A673 (cell line): ENCODE data around the gene CTIF.

Source experiments
- EZH2 ChIP-seq: fragments of 200-600 bp; sonication (generic); IDR thresholded peaks from 2 replicates; pipeline ENCODE4 v1.6.1; 2017; ENCODE audit warnings: borderline replicate concordance, low read depth, mild to moderate bottlenecking, mixed read lengths, antibody characterized with exemption, low read length; ENCODE audit not compliant: poor library complexity, severe bottlenecking
- TF ChIP-seq, protein P1 (sequence below): fragments of 300-800, 200-600 bp; sonication (generic); conservative IDR thresholded peaks from 2 replicates; pipeline ENCODE4 v1.5.1; 2017; ENCODE audit warnings: low read depth, mild to moderate bottlenecking, antibody characterized with exemption, low read length, moderate library complexity, mixed read lengths

GRCh38 chr18:48703418-48703817, 164.6 kb downstream of the CTIF start:
- TF ChIP-seq, protein P1, sequence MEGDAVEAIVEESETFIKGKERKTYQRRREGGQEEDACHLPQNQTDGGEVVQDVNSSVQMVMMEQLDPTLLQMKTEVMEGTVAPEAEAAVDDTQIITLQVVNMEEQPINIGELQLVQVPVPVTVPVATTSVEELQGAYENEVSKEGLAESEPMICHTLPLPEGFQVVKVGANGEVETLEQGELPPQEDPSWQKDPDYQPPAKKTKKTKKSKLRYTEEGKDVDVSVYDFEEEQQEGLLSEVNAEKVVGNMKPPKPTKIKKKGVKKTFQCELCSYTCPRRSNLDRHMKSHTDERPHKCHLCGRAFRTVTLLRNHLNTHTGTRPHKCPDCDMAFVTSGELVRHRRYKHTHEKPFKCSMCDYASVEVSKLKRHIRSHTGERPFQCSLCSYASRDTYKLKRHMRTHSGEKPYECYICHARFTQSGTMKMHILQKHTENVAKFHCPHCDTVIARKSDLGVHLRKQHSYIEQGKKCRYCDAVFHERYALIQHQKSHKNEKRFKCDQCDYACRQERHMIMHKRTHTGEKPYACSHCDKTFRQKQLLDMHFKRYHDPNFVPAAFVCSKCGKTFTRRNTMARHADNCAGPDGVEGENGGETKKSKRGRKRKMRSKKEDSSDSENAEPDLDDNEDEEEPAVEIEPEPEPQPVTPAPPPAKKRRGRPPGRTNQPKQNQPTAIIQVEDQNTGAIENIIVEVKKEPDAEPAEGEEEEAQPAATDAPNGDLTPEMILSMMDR = no peak
- TF ChIP-seq EZH2 = no peak
